HG03039 (cell line): ENCODE data around the gene MPST.

Experiments used
- ATAC-seq: cut with Tn5 transposase; IDR thresholded peaks from one replicate; pipeline ENCODE4 v1.9.1; 2021; ENCODE audit warnings: mild to moderate bottlenecking, moderate library complexity; ENCODE audit not compliant: unreplicated experiment

The MPST gene

GRCh38 chr22:37000676-37001534 lies 18.6 kb upstream of the MPST start:
- ATAC-seq: no peak

- no peak for ATAC-seq
Measured at GRCh38 chr22:37001826-37002225, 17.7 kb upstream of the MPST start.

- ATAC-seq: no peak
Measured at GRCh38 chr22:37002633-37003032, 16.9 kb upstream of the MPST start.

- no peak for ATAC-seq
Measured at GRCh38 chr22:37007651-37008050, 11.9 kb upstream of the MPST start.

- no peak for ATAC-seq
Measured at GRCh38 chr22:37008365-37008764, 11.2 kb upstream of the MPST start.

- ATAC-seq: no peak
Measured at GRCh38 chr22:37009490-37009889, 10.1 kb upstream of the MPST start.

GRCh38 chr22:37010174-37010573 lies 9.4 kb upstream of the MPST start:
- no peak for ATAC-seq

GRCh38 chr22:37010976-37011375 lies 8.6 kb upstream of the MPST start:
- no peak for ATAC-seq

- ATAC-seq: no peak
Measured at GRCh38 chr22:37011472-37011871, 8.1 kb upstream of the MPST start.

- ATAC-seq: no peak
Measured at GRCh38 chr22:37012262-37012904, 7.2 kb upstream of the MPST start.

- no peak for ATAC-seq
Measured at GRCh38 chr22:37012956-37013355, 6.6 kb upstream of the MPST start.

GRCh38 chr22:37014415-37014806 lies 5.1 kb upstream of the MPST start:
- ATAC-seq: no peak

- ATAC-seq: no peak
Measured at GRCh38 chr22:37014835-37015586, 4.5 kb upstream of the MPST start.

- ATAC-seq: no peak
Measured at GRCh38 chr22:37015587-37015878, 4.0 kb upstream of the MPST start.

- ATAC-seq: no peak
Measured at GRCh38 chr22:37016134-37016910, 3.2 kb upstream of the MPST start.

- ATAC-seq: no peak
Measured at GRCh38 chr22:37017356-37017755, 2.2 kb upstream of the MPST start.

GRCh38 chr22:37018086-37018814 lies 1.3 kb upstream of the MPST start:
- ATAC-seq: no peak

GRCh38 chr22:37018815-37019308 lies 680 bp upstream of the MPST start:
- no peak for ATAC-seq

GRCh38 chr22:37020192-37020479 lies 594 bp downstream of the MPST start:
- ATAC-seq: no peak

- no peak for ATAC-seq
Measured at GRCh38 chr22:37021041-37021440, 1.5 kb downstream of the MPST start.
